SK-N-SH (cell line): ENCODE measurements around the gene RAPGEFL1.

Experiments used
- CHD2 ChIP-seq: fragments of 150-350 bp; IDR thresholded peaks from 2 replicates; pipeline ENCODE4 v1.6.1; 2018; ENCODE audit warnings: low read length; ENCODE audit not compliant: partially characterized antibody
- EP300 ChIP-seq, 2 experiments: IDR thresholded peaks; 2 replicates each; pipeline versions ENCODE4 v1.4.0 to v1.6.1; 2012; ENCODE audit warnings: borderline replicate concordance in 1 of 2, low read depth in 1 of 2, low read length in 1 of 2
- EZH2phosphoT487 ChIP-seq: fragments of 200-600 bp; sonication (generic); IDR thresholded peaks from 2 replicates; pipeline ENCODE4 v1.6.1; 2017; ENCODE audit warnings: low read depth, mixed run types, mild to moderate bottlenecking, antibody characterized with exemption, moderate library complexity, borderline replicate concordance
- GABPA ChIP-seq: IDR thresholded peaks from 2 replicates; pipeline ENCODE4 v1.4.0; 2012; ENCODE audit warnings: low read depth, mild to moderate bottlenecking
- MEF2A ChIP-seq: IDR thresholded peaks from 2 replicates; pipeline ENCODE4 v1.4.0; 2012; ENCODE audit warnings: low read depth, borderline replicate concordance
- NRF1 ChIP-seq: IDR thresholded peaks from 2 replicates; pipeline ENCODE4 v1.6.1; 2012; ENCODE audit warnings: low read depth, mild to moderate bottlenecking, low read length
- RFX5 ChIP-seq: IDR thresholded peaks from 2 replicates; pipeline ENCODE4 v1.6.1; 2012; ENCODE audit warnings: mild to moderate bottlenecking, improper control_type of control experiment, low read length
- TAF1 ChIP-seq: IDR thresholded peaks from 2 replicates; pipeline ENCODE4 v1.6.1; 2012; ENCODE audit warnings: low read depth, mild to moderate bottlenecking, low read length, moderate library complexity, borderline replicate concordance
- TF ChIP-seq, protein P1 (sequence below): IDR thresholded peaks from 2 replicates; pipeline ENCODE4 v1.4.0; 2012; ENCODE audit warnings: low read depth
- TF ChIP-seq, protein P2 (sequence below): fragments of 200-600 bp; sonication (generic); IDR thresholded peaks from 2 replicates; pipeline ENCODE4 v1.6.1; 2017; ENCODE audit warnings: antibody characterized with exemption, mild to moderate bottlenecking, moderate library complexity
- TF ChIP-seq, protein P3 (sequence below): fragments of 150-350 bp; IDR thresholded peaks from 2 replicates; pipeline ENCODE4 v1.6.1; 2017; ENCODE audit warnings: antibody characterized with exemption, low read length, low read depth, borderline replicate concordance
- TF ChIP-seq, protein P4 (sequence below): IDR thresholded peaks from 2 replicates; pipeline ENCODE4 v1.6.1; 2012; ENCODE audit warnings: mild to moderate bottlenecking, low read depth, low read length, moderate library complexity

DNA sequence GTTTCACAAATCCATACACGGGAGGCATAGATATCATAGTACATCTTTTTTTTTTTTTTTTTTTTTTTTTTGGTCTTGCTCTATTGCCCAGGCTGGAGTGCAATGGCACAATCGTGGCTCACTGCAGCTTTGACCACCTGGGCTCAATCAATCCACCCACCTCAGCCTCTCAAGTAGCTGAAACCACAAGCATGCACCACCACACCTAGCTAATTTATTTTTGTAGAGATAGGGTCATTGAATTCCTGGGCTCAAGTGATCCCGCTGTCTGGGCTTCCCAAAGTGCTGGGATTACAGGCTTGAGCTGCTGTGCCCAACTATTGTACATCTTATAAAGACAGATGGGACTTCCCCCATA is 3.5 kb upstream of the RAPGEFL1 start:
- TF ChIP-seq, protein P1, sequence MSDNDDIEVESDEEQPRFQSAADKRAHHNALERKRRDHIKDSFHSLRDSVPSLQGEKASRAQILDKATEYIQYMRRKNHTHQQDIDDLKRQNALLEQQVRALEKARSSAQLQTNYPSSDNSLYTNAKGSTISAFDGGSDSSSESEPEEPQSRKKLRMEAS = no peak
- no peak for TF ChIP-seq EP300 (IDR thresholded peaks at IDR 0.05; ENCODE audit: borderline replicate concordance in 1 of 2, low read depth in 1 of 2, low read length in 1 of 2)
- no peak for TF ChIP-seq CHD2
- TF ChIP-seq TAF1 = no peak
- TF ChIP-seq, protein P2, sequence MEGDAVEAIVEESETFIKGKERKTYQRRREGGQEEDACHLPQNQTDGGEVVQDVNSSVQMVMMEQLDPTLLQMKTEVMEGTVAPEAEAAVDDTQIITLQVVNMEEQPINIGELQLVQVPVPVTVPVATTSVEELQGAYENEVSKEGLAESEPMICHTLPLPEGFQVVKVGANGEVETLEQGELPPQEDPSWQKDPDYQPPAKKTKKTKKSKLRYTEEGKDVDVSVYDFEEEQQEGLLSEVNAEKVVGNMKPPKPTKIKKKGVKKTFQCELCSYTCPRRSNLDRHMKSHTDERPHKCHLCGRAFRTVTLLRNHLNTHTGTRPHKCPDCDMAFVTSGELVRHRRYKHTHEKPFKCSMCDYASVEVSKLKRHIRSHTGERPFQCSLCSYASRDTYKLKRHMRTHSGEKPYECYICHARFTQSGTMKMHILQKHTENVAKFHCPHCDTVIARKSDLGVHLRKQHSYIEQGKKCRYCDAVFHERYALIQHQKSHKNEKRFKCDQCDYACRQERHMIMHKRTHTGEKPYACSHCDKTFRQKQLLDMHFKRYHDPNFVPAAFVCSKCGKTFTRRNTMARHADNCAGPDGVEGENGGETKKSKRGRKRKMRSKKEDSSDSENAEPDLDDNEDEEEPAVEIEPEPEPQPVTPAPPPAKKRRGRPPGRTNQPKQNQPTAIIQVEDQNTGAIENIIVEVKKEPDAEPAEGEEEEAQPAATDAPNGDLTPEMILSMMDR = no peak
- no peak for TF ChIP-seq NRF1
- TF ChIP-seq GABPA = no peak
- TF ChIP-seq, protein P3, sequence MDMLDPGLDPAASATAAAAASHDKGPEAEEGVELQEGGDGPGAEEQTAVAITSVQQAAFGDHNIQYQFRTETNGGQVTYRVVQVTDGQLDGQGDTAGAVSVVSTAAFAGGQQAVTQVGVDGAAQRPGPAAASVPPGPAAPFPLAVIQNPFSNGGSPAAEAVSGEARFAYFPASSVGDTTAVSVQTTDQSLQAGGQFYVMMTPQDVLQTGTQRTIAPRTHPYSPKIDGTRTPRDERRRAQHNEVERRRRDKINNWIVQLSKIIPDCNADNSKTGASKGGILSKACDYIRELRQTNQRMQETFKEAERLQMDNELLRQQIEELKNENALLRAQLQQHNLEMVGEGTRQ = no peak
- TF ChIP-seq MEF2A = no peak
- TF ChIP-seq, protein P4, sequence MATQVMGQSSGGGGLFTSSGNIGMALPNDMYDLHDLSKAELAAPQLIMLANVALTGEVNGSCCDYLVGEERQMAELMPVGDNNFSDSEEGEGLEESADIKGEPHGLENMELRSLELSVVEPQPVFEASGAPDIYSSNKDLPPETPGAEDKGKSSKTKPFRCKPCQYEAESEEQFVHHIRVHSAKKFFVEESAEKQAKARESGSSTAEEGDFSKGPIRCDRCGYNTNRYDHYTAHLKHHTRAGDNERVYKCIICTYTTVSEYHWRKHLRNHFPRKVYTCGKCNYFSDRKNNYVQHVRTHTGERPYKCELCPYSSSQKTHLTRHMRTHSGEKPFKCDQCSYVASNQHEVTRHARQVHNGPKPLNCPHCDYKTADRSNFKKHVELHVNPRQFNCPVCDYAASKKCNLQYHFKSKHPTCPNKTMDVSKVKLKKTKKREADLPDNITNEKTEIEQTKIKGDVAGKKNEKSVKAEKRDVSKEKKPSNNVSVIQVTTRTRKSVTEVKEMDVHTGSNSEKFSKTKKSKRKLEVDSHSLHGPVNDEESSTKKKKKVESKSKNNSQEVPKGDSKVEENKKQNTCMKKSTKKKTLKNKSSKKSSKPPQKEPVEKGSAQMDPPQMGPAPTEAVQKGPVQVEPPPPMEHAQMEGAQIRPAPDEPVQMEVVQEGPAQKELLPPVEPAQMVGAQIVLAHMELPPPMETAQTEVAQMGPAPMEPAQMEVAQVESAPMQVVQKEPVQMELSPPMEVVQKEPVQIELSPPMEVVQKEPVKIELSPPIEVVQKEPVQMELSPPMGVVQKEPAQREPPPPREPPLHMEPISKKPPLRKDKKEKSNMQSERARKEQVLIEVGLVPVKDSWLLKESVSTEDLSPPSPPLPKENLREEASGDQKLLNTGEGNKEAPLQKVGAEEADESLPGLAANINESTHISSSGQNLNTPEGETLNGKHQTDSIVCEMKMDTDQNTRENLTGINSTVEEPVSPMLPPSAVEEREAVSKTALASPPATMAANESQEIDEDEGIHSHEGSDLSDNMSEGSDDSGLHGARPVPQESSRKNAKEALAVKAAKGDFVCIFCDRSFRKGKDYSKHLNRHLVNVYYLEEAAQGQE = no peak
- no peak for TF ChIP-seq RFX5
- TF ChIP-seq EZH2phosphoT487 = no peak
